Pancreas (tissue), 10 donors: ENCODE measurements around the gene KCNQ1OT1. TPM values are rescaled to one million over a fixed set of nuclear protein-coding genes. Genes with fewer than 3 reads are reported as not detected.

ENCODE experiments used
- ATAC-seq, 4 donors: fragments of 200-7000 bp; cut with Tn5 transposase; one replicate each; pipeline versions ENCODE4 v1.8.0 to v1.9.1; 2020; ENCODE audit warnings: mild to moderate bottlenecking in 4 of 4, moderate library complexity in 4 of 4
- DNase-seq, 6 donors: peaks; one replicate each; pipeline ENCODE4 v3.0.0-alpha.2; 2020
- FAIRE-seq: peaks from 2 replicates; lab custom pipeline; 2012; peaks lifted over from hg19 to GRCh38; lab: Jason Lieb, UNC
- H3K27ac ChIP-seq, 4 donors: fragments of 200-600 bp; sonication (generic); 1 replicate in 3 of 4; 2 replicates in 1 of 4; pipeline versions ENCODE4 v1.5.0 to v1.8.0; 2020
- H3K27me3 ChIP-seq, 4 donors: fragments of 200-600 bp; one replicate each; pipeline ENCODE4 v1.8.0; 2021
- H3K36me3 ChIP-seq, 3 donors: fragments of 200-600 bp; sonication (generic) in 1 of 3; one replicate each; pipeline versions ENCODE4 v1.5.0 to v1.8.0; 2020 to 2021
- H3K4me1 ChIP-seq, 3 donors: fragments of 200-600 bp; one replicate each; pipeline ENCODE4 v1.8.0; 2021
- H3K4me3 ChIP-seq, 4 donors: fragments of 200-600 bp; sonication (generic) in 2 of 4; one replicate each; pipeline versions ENCODE4 v1.5.0 to v1.8.0; 2020 to 2021
- H3K9me3 ChIP-seq, 4 donors: fragments of 200-600 bp; one replicate each; pipeline ENCODE4 v1.8.0; 2021
- WGBS, 2 donors: extraction: QIAGEN DNeasy Blood & Tissue Kit; methylation state at CpG; one replicate each; pipeline ENCODE4 v1.1.7; 2013; 5-methylcytosine and 5-hydroxymethylcytosine counted together
- intact Hi-C, 3 donors: fragments of 100-400 bp; cut with DNase I; formaldehyde crosslinking; loops; one replicate each; pipeline versions ENCODE4 v1.11.1 to v1.14.2; 2022
- polyA plus RNA-seq, 2 donors: library from polyadenylated mRNA; stranded (reverse); fragments of 200-250 nt; gene quantifications; one replicate each; pipeline ENCODE4 v1.2.3, GENCODE V29; 2013
- total RNA-seq, 6 donors: library from RNA; stranded (reverse); fragmentation: NEBNext Ultra II Directional in 4 of 6; extraction: Animal tissue kit (Norgen Biotek cat#: 25700) in 4 of 6; gene quantifications; one replicate each; pipeline versions ENCODE4 v1.2.1 to v1.2.4, GENCODE V29; 2021 to 2023
- TF ChIP-seq, protein P1 (sequence below), 4 donors: fragments of 200-600 bp; sonication (generic) in 3 of 4; IDR thresholded peaks; one replicate each; pipeline versions ENCODE4 v1.5.0 to v1.8.0; 2021; ENCODE audit warnings: antibody characterized with exemption in 4 of 4
- donor health status: healthy with polysubstance abuse.
- donor health status: DM: no; HTN: no; CAD: no; lungs with moderate emphysema.
- donor health status: DM: no; HTN: no; CAD: no.
- donor health status: control.
- donor health status: control.
- donor health status: Bipolar disorder and iron deficiency.
- donor health status: DM: yes; HTN: yes; CAD: no.
- donor health status: DM: no; HTN: no; CAD: no.
- donor health status: DM: no; HTN: no; CAD: no.
- donor health status: DM: yes; HTN: yes; CAD: no.

The KCNQ1OT1 gene
- total and polyA plus RNA-seq, 8 donors: 0.31 to 1.9 (median 1.4) TPM

GRCh38 chr11:2562890-2563212, 136.9 kb downstream of the KCNQ1OT1 start:
- H3K4me3 ChIP-seq: no peak overlapping the region
- peak overlapping the region in 2 of 4 donors; percentile 48 to 55 for H3K27ac ChIP-seq
- no peak for DNase-seq
- H3K4me1 ChIP-seq: no peaks in the 10 kb centered on the region
- no peaks in the 10 kb centered on the region for H3K9me3 ChIP-seq
- FAIRE-seq: no peak
- intact Hi-C loops: no loop called here
- no peaks in the 10 kb centered on the region for H3K27me3 ChIP-seq
- TF ChIP-seq, protein P1, sequence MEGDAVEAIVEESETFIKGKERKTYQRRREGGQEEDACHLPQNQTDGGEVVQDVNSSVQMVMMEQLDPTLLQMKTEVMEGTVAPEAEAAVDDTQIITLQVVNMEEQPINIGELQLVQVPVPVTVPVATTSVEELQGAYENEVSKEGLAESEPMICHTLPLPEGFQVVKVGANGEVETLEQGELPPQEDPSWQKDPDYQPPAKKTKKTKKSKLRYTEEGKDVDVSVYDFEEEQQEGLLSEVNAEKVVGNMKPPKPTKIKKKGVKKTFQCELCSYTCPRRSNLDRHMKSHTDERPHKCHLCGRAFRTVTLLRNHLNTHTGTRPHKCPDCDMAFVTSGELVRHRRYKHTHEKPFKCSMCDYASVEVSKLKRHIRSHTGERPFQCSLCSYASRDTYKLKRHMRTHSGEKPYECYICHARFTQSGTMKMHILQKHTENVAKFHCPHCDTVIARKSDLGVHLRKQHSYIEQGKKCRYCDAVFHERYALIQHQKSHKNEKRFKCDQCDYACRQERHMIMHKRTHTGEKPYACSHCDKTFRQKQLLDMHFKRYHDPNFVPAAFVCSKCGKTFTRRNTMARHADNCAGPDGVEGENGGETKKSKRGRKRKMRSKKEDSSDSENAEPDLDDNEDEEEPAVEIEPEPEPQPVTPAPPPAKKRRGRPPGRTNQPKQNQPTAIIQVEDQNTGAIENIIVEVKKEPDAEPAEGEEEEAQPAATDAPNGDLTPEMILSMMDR (IDR thresholded peaks at IDR 0.05): no peak
- 79 to 85% methylated on average over 6 of the region's 6 CpGs for WGBS, 2 donors
- H3K36me3 ChIP-seq: no peaks in the 10 kb centered on the region
- ATAC-seq: no peak

DNA sequence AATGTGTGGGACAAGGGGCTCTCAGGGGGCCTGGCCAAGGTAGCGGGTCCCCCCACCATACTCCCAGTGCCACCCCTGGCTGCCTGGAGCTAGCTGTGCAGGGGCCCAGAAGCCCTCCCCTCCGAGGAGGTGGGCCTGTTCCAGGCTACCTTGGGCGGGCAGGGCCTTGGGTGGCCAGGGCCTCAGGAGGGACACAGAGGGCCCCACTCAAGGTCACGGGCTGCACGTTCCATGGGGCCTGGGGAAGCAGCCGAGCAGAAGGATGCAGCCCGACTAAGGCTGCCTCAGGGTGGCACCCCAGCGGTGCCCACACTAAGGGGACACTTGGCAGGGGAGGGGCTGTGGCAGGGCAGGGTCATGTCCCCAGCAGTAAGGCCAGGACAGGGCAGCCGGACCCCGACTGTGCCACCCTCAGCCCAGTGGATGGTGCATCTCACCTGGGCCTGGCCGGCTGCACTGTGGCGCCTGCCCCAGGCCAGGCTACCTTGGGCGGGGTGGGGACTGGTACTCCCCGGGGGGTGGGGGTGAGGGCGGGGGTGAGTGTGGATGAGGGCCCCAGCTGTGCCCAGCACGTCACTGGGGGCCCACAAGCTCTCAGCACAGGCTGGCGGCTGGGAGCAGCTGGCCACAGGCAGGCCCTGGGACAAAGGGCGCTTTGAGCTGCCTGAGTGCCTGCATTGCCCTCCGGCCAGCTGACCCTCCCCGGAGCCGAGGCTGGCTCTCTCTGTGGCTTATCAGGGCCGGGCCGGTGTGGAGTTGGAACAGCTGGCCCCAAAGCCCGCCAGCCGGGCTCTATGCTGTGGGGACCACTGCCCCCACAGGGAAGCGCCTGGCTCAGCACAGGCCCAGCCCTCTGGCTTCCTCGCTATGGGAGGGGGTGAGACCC, 137.9 kb downstream of the KCNQ1OT1 start:
- H3K27me3 ChIP-seq: no peaks in the 10 kb centered on the region
- DNase-seq: peak in 5 of 6 donors; percentile 30 to 79 (median 54)
- TF ChIP-seq, protein P1 (IDR thresholded peaks at IDR 0.05): no peak
- no peaks in the 10 kb centered on the region for H3K36me3 ChIP-seq
- intact Hi-C loops: no loop called here
- 85 to 87% methylated on average over 25 to 27 of the region's 27 CpGs for WGBS, 2 donors
- ATAC-seq: peak; percentile 31 to 63 (median 48)
- no peak overlapping the region for H3K4me3 ChIP-seq
- no peaks in the 10 kb centered on the region for H3K9me3 ChIP-seq
- no peaks in the 10 kb centered on the region for H3K4me1 ChIP-seq
- peak overlapping the region; percentile 2 to 60 (median 40) for H3K27ac ChIP-seq
- no peak for FAIRE-seq

- TF ChIP-seq, protein P1 (IDR thresholded peaks at IDR 0.05): no peak
- ATAC-seq (no peak), DNase-seq (peak in 4 of 6 donors; percentile 3 to 67 (median 35)), FAIRE-seq (no peak)
- no peaks in the 10 kb centered on the region for H3K36me3 ChIP-seq
- H3K9me3 ChIP-seq: no peaks in the 10 kb centered on the region
- H3K4me3 ChIP-seq: no peak overlapping the region
- intact Hi-C loops: no loop called here
- H3K27ac ChIP-seq: no peak overlapping the region
- WGBS, 2 donors: 87% methylated on average over 23 to 28 of the region's 28 CpGs
- H3K27me3 ChIP-seq: no peaks in the 10 kb centered on the region
- no peaks in the 10 kb centered on the region for H3K4me1 ChIP-seq
Observed at GRCh38 chr11:2559527-2560311, 140.1 kb downstream of the KCNQ1OT1 start.

GRCh38 chr11:2558861-2559526, 140.8 kb downstream of the KCNQ1OT1 start:
- intact Hi-C loops: no loop called here
- ATAC-seq: no peak

More at GRCh38 chr11:2558861-2559526, 140.8 kb downstream of the KCNQ1OT1 start:
- 93 to 94% methylated on average over 13 of the region's 13 CpGs for WGBS, 2 donors
- peak in 2 of 6 donors; percentile 33 to 36 for DNase-seq
- H3K27ac ChIP-seq: no peak overlapping the region
- H3K36me3 ChIP-seq: no peaks in the 10 kb centered on the region
- no peaks in the 10 kb centered on the region for H3K27me3 ChIP-seq
- TF ChIP-seq, protein P1 (IDR thresholded peaks at IDR 0.05): no peak
- H3K9me3 ChIP-seq: no peaks in the 10 kb centered on the region
- FAIRE-seq: no peak
- no peaks in the 10 kb centered on the region for H3K4me1 ChIP-seq
- no peak overlapping the region for H3K4me3 ChIP-seq
